ENCODE measurements around the gene PELI2.

DNA sequence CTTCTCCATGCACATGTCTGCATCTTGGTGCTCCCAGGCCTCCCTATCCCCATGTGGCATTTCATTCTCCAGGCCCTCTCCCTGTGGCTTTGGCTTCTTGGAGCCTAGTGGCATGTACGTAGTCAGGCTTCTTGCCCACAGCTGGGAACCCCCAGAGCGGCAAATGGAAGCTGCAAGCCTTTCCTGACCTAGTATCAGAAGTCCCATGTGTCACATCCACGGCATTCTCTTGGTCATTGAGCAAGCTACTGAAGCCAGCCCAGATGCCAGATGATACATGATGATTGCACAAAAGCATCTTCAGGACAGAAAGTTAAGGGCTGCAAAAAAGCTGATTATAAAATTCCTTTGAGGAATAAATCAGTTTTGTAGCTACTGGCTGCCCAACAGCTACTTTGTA lies 154.9 kb downstream of the PELI2 start:
- TF ChIP-seq EZH2 (IDR thresholded peaks at IDR 0.05; ENCODE audit: borderline replicate concordance, low read length) = no peak
- TF ChIP-seq, protein P1, sequence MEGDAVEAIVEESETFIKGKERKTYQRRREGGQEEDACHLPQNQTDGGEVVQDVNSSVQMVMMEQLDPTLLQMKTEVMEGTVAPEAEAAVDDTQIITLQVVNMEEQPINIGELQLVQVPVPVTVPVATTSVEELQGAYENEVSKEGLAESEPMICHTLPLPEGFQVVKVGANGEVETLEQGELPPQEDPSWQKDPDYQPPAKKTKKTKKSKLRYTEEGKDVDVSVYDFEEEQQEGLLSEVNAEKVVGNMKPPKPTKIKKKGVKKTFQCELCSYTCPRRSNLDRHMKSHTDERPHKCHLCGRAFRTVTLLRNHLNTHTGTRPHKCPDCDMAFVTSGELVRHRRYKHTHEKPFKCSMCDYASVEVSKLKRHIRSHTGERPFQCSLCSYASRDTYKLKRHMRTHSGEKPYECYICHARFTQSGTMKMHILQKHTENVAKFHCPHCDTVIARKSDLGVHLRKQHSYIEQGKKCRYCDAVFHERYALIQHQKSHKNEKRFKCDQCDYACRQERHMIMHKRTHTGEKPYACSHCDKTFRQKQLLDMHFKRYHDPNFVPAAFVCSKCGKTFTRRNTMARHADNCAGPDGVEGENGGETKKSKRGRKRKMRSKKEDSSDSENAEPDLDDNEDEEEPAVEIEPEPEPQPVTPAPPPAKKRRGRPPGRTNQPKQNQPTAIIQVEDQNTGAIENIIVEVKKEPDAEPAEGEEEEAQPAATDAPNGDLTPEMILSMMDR (IDR thresholded peaks at IDR 0.05; ENCODE audit: low read length) = no peak

Data from OCI-LY1 (cell line).